Spleen (tissue), 13 donors: ENCODE results near the gene SEL1L. TPM values are rescaled to one million over a fixed set of nuclear protein-coding genes. Genes with fewer than 3 reads are reported as not detected.

Source experiments
- DNase-seq: peaks from one replicate; pipeline ENCODE4 v3.0.0-alpha.2; 2020
- H3K27ac ChIP-seq, 8 donors: fragments of 200-600 bp; sonication (generic) in 7 of 8; 1 replicate in 4 of 8; 2 replicates in 4 of 8; pipeline versions ENCODE4 v1.5.0 to v1.8.0; 2016 to 2021; ENCODE audit warnings: inconsistent platforms in 4 of 8, mild to moderate bottlenecking in 4 of 8, moderate library complexity in 1 of 8
- H3K27me3 ChIP-seq, 7 donors: fragments of 200-600 bp; sonication (generic) in 6 of 7; replicated peaks in 1 of 7; 1 replicate in 4 of 7; 2 replicates in 3 of 7; pipeline versions ENCODE4 v1.5.0 to v1.8.0; 2016 to 2021; ENCODE audit warnings: inconsistent platforms in 3 of 7, mild to moderate bottlenecking in 1 of 7
- H3K36me3 ChIP-seq, 6 donors: fragments of 200-600 bp; sonication (generic) in 5 of 6; 1 replicate in 4 of 6; 2 replicates in 2 of 6; pipeline versions ENCODE4 v1.5.0 to v1.8.0; 2016 to 2021; ENCODE audit warnings: inconsistent platforms in 2 of 6
- H3K4me1 ChIP-seq, 6 donors: fragments of 200-600 bp; sonication (generic) in 5 of 6; 1 replicate in 3 of 6; 2 replicates in 3 of 6; pipeline versions ENCODE4 v1.5.0 to v1.8.0; 2016 to 2021; ENCODE audit warnings: inconsistent platforms in 3 of 6
- H3K4me3 ChIP-seq, 8 donors: fragments of 200-600 bp; sonication (generic) in 7 of 8; 1 replicate in 4 of 8; 2 replicates in 4 of 8; pipeline versions ENCODE4 v1.5.0 to v1.8.0; 2016 to 2021; ENCODE audit warnings: inconsistent platforms in 4 of 8, mild to moderate bottlenecking in 4 of 8, moderate library complexity in 2 of 8
- H3K9me3 ChIP-seq, 8 donors: fragments of 200-600 bp; sonication (generic) in 7 of 8; 1 replicate in 4 of 8; 2 replicates in 4 of 8; pipeline versions ENCODE4 v1.5.0 to v1.8.0; 2016 to 2021; ENCODE audit warnings: inconsistent platforms in 4 of 8
- POLR2A ChIP-seq, 3 donors: fragments of 450-650 bp; IDR thresholded peaks; one replicate each; pipeline ENCODE4 v1.5.1; 2017; ENCODE audit warnings: antibody characterized with exemption in 3 of 3, mild to moderate bottlenecking in 1 of 3
- POLR2AphosphoS5 ChIP-seq, 3 donors: sonication (generic); formaldehyde crosslinking; IDR thresholded peaks; one replicate each; pipeline ENCODE4 v1.5.1; 2017; ENCODE audit warnings: antibody characterized with exemption in 3 of 3
- WGBS, 5 donors: extraction: QIAGEN DNeasy Blood & Tissue Kit in 3 of 5; methylation state at CpG; one replicate each; pipeline versions ENCODE4 v1.1.5 to v1.1.7; 2013 to 2018; 5-methylcytosine and 5-hydroxymethylcytosine counted together
- intact Hi-C: fragments of 100-400 bp; cut with DNase I; formaldehyde crosslinking; loops from one replicate; pipeline ENCODE4 v1.15.0; 2023; ENCODE audit warnings: low total_unique reads
- long read RNA-seq, 2 donors: transcript quantifications; one replicate each; lab custom pipeline, GENCODE V29; 2026
- polyA plus RNA-seq, 3 donors: library from polyadenylated mRNA; stranded (reverse); fragments of 200-250 nt; gene quantifications; one replicate each; pipeline ENCODE4 v1.2.1, GENCODE V29; 2013
- total RNA-seq, 7 donors: library from RNA; depleted of rRNA in 3 of 7; stranded (reverse); fragments of >200 nt in 3 of 7; fragmentation: NEBNext Ultra II Directional in 4 of 7; extraction: Animal tissue kit (Norgen Biotek cat#: 25700) in 4 of 7; gene quantifications; one replicate each; pipeline versions ENCODE4 v1.1.0 to v1.2.1, GENCODE V29; 2016 to 2021
- TF ChIP-seq, protein P1 (sequence below), 11 experiments: fragments of 200-600 bp in 7 of 11; fragments of 450-650 bp in 4 of 11; sonication (generic) in 4 of 11; IDR thresholded peaks in 8 of 11; conservative IDR thresholded peaks in 3 of 11; 1 replicate in 7 of 11; 2 replicates in 4 of 11; pipeline versions ENCODE4 v1.4.0 to v1.8.0; 2016 to 2021; ENCODE audit warnings: antibody characterized with exemption in 11 of 11, inconsistent platforms in 4 of 11, mild to moderate bottlenecking in 1 of 11
- donor health status: healthy with polysubstance abuse.
- donor health status: DM: no; HTN: no; CAD: no; lungs with moderate emphysema.
- donor health status: DM: no; HTN: no; CAD: no.
- donor health status: Bipolar disorder and iron deficiency.
- donor health status: healthy.
- donor health status: DM: no; HTN: no; CAD: no.
- donor health status: DM: yes; HTN: yes; CAD: no.

SEL1L gene
- total RNA-seq (100 to 1,000 TPM in 2 of 7 donors, 10 to 100 TPM in 5; 65.3 to 118 (median 95.1) TPM), polyA plus RNA-seq (1 to 10 TPM; 7.1 to 9.6 (median 7.7) TPM)
- long read RNA-seq, donor 1, full-length matches to known transcripts: 3 of 8 reads
- long read RNA-seq, donor 1, partial matches to known transcripts: 5 of 8 reads
- long read RNA-seq, donor 1, other reads (novel, unspliced or antisense): 0 of 8 reads
- long read RNA-seq, donor 2, full-length matches to known transcripts: 7 of 7 reads
- long read RNA-seq, donor 2, partial matches to known transcripts: 0 of 7 reads
- long read RNA-seq, donor 2, other reads (novel, unspliced or antisense): 0 of 7 reads

DNA sequence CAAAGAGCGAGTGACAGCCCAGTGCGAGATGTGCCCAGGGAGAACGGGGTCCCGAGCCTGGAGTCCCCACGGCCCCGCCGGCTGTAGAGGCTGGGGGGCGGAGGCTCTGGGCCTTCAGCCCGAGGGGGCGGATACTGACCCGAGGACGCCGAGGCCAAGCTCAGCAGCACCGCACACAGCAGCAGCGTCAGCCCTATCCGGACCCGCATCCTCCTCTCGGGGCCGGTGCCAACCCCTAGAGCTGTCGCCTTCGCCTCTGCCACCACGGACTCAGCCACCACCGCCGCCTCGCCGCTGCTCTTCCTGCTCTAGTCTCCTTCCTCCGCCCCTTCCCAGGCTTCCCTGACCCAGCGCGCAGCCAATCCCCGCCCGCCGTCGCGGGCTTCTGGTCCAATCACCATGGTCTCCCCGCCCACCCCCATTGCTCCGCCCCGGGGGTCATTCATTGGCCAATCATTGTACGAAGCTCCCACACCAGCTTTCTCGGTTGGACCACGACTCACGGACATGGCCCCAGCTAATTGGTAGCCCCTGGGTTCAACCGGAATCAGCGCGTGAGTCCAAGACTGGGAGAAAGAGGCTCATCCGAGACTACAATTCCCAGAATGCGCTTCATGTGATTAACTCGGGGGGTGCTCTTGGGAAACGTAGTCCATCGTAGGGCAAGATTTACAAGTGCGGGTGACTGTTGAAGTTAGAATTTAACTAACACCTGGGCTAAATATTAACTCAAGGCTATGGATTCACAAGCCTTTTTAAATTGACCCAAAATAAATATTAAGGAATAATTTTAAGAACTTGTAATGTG, at the start of gene SEL1L:
Gene SEL1L (minus strand): TSS at position 318 of the 808 bp plus-strand sequence. CDS start 109 bp downstream, at position 209.
- H3K4me1 ChIP-seq: peaks cover 31 to 67% (median 60%) of the 10 kb centered on the region in 6 donors
- no peaks in the 10 kb centered on the region for H3K27me3 ChIP-seq
- TF ChIP-seq POLR2AphosphoS5 (IDR thresholded peaks at IDR 0.05): peak; percentile 96 to 98 (median 97)
- TF ChIP-seq POLR2A (IDR thresholded peaks at IDR 0.05): peak; percentile 56 to 67 (median 63)
- TF ChIP-seq, protein P1, sequence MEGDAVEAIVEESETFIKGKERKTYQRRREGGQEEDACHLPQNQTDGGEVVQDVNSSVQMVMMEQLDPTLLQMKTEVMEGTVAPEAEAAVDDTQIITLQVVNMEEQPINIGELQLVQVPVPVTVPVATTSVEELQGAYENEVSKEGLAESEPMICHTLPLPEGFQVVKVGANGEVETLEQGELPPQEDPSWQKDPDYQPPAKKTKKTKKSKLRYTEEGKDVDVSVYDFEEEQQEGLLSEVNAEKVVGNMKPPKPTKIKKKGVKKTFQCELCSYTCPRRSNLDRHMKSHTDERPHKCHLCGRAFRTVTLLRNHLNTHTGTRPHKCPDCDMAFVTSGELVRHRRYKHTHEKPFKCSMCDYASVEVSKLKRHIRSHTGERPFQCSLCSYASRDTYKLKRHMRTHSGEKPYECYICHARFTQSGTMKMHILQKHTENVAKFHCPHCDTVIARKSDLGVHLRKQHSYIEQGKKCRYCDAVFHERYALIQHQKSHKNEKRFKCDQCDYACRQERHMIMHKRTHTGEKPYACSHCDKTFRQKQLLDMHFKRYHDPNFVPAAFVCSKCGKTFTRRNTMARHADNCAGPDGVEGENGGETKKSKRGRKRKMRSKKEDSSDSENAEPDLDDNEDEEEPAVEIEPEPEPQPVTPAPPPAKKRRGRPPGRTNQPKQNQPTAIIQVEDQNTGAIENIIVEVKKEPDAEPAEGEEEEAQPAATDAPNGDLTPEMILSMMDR (IDR thresholded peaks at IDR 0.05 in 8 of 11, conservative IDR thresholded peaks at IDR 0.05 in 3 of 11): peak in 5 of 11 experiments; percentile 18 to 44 (median 20)
- H3K36me3 ChIP-seq: peaks cover 0 to 16% (median 0%) of the 10 kb centered on the region in 6 donors
- WGBS, 5 donors: 0 to 1% (median 1%) methylated on average over 39 to 50 of the region's 50 CpGs
- H3K4me3 ChIP-seq: peak within 1 kb of the TSS; percentile 93 to 99 (median 98)
- peak within 1 kb of the TSS; percentile 66 to 90 (median 85) for H3K27ac ChIP-seq
- peaks cover 0 to 12% (median 0%) of the 10 kb centered on the region in 8 donors for H3K9me3 ChIP-seq
- intact Hi-C loops: no loop called here
- DNase-seq: peak; percentile 98

GRCh38 chr14:81582420-81582819, 48.8 kb upstream of the SEL1L start:
- Histone ChIP-seq H3K27ac (no peak overlapping the region), H3K9me3 (peaks cover 0 to 16% (median 0%) of the 10 kb centered on the region in 8 donors), H3K4me1 (no peaks in the 10 kb centered on the region), H3K27me3 (no peaks in the 10 kb centered on the region), H3K4me3 (no peak overlapping the region), H3K36me3 (no peaks in the 10 kb centered on the region)
- TF ChIP-seq, protein P1 (IDR thresholded peaks at IDR 0.05 in 8 of 11, conservative IDR thresholded peaks at IDR 0.05 in 3 of 11): no peak
- TF ChIP-seq POLR2AphosphoS5 (IDR thresholded peaks at IDR 0.05) (no peak), POLR2A (IDR thresholded peaks at IDR 0.05) (no peak)
- WGBS, 5 donors: 87 to 94% (median 90%) methylated on average over 3 of the region's 3 CpGs
- DNase-seq: no peak
- intact Hi-C loops: no loop called here

DNA sequence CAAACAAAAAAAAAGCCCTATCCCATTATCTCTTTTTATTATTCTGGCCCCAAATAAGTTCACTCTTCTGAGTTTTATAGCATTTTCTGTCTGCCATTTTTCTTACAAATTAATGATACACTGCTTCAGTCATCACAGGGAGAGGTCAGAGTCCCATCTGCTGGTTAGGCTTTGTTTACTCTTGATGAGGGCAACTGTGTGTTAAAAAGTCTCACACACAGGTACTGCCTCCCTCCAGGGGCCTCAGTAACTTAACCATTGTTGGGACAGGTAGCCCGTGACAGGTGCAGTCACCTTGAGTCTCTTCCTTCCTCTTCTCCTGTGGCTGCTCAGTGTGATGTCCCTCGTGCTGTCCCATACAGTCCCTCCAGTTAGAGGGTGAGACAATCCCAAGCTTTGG, 45.5 kb upstream of the SEL1L start:
- H3K4me1 ChIP-seq: no peaks in the 10 kb centered on the region
- intact Hi-C loops: no loop called here
- peaks cover 0 to 13% (median 0%) of the 10 kb centered on the region in 8 donors for H3K9me3 ChIP-seq
- no peaks in the 10 kb centered on the region for H3K36me3 ChIP-seq
- no peaks in the 10 kb centered on the region for H3K27me3 ChIP-seq
- no peak overlapping the region for H3K27ac ChIP-seq
- DNase-seq: no peak
- TF ChIP-seq POLR2AphosphoS5 (IDR thresholded peaks at IDR 0.05): no peak
- TF ChIP-seq POLR2A (IDR thresholded peaks at IDR 0.05): no peak
- TF ChIP-seq, protein P1 (IDR thresholded peaks at IDR 0.05 in 8 of 11, conservative IDR thresholded peaks at IDR 0.05 in 3 of 11): no peak
- H3K4me3 ChIP-seq: no peak overlapping the region
- WGBS, 5 donors: 61 to 81% (median 75%) methylated on average over 2 of the region's 2 CpGs

GRCh38 chr14:81571437-81571836, 37.8 kb upstream of the SEL1L start:
- Histone ChIP-seq H3K36me3 (no peaks in the 10 kb centered on the region), H3K27me3 (peaks cover 0 to 10% (median 0%) of the 10 kb centered on the region in 7 donors), H3K4me3 (no peak overlapping the region), H3K9me3 (no peaks in the 10 kb centered on the region), H3K4me1 (no peaks in the 10 kb centered on the region), H3K27ac (no peak overlapping the region)
- TF ChIP-seq, protein P1 (IDR thresholded peaks at IDR 0.05 in 8 of 11, conservative IDR thresholded peaks at IDR 0.05 in 3 of 11): no peak
- TF ChIP-seq POLR2AphosphoS5 (IDR thresholded peaks at IDR 0.05) (no peak), POLR2A (IDR thresholded peaks at IDR 0.05) (no peak)
- intact Hi-C loops: no loop called here
- 74 to 84% (median 80%) methylated on average over 5 of the region's 5 CpGs for WGBS, 5 donors
- DNase-seq: no peak
